K562 (cell line): Measurements from ENCODE around the gene ZBTB43. TPM values are rescaled to one million over a fixed set of nuclear protein-coding genes. Genes with fewer than 3 reads are reported as not detected.
A peak's percentile ranks its signal among the peaks of the same experiment; 100 is the strongest.

Experiments
- CEBPG ChIP-seq, 3 experiments: fragments of 200-800 bp in 1 of 3; sonication (Bioruptor generic) in 1 of 3; sonication (generic) in 1 of 3; formaldehyde crosslinking in 1 of 3; IDR thresholded peaks in 2 of 3; conservative IDR thresholded peaks in 1 of 3; 2 replicates each; pipeline versions ENCODE4 v1.6.1 to v1.8.0; 2016 to 2022; ENCODE audit warnings: missing compliant biosample characterization in 2 of 3, missing genetic modification characterization in 2 of 3, mild to moderate bottlenecking in 1 of 3, missing genetic modification reagents in 1 of 3
- CREB1 ChIP-seq, 2 experiments: sonication (generic) in 1 of 2; formaldehyde crosslinking in 1 of 2; IDR thresholded peaks; 2 replicates each; pipeline versions ENCODE4 v1.6.1 to v1.8.0; 2012 to 2022; ENCODE audit warnings: inconsistent platforms in 1 of 2, mild to moderate bottlenecking in 1 of 2, missing genetic modification reagents in 1 of 2, moderate library complexity in 1 of 2
- E2F3 ChIP-seq: fragments of 250-450 bp; sonication (Bioruptor Pico); IDR thresholded peaks from 2 replicates; pipeline ENCODE4 v1.4.0; 2020; ENCODE audit warnings: mild to moderate bottlenecking
- ERF ChIP-seq: fragments of 450-650 bp; formaldehyde crosslinking; IDR thresholded peaks from 2 replicates; pipeline ENCODE4 v1.4.0; 2020; ENCODE audit warnings: mild to moderate bottlenecking, mixed read lengths
- FOXK1 ChIP-seq: sonication (generic); formaldehyde crosslinking; IDR thresholded peaks from 2 replicates; pipeline ENCODE4 v1.8.0; 2022; ENCODE audit warnings: missing genetic modification reagents, mild to moderate bottlenecking, borderline replicate concordance
- HNRNPL ChIP-seq: fragments of 200-400 bp; formaldehyde crosslinking; IDR thresholded peaks from 2 replicates; pipeline ENCODE4 v1.6.1; 2017; ENCODE audit warnings: low read depth, mild to moderate bottlenecking, low read length
- HNRNPUL1 ChIP-seq: fragments of 200-400 bp; formaldehyde crosslinking; IDR thresholded peaks from 2 replicates; pipeline ENCODE4 v1.6.1; 2017; ENCODE audit warnings: low read length
- NCOA1 ChIP-seq: fragments of 450-650 bp; IDR thresholded peaks from 2 replicates; pipeline ENCODE4 v1.6.1; 2016; ENCODE audit warnings: low read depth
- REST ChIP-seq, 2 experiments: fragments of 450-650 bp; formaldehyde crosslinking in 1 of 2; IDR thresholded peaks; 2 replicates each; pipeline versions ENCODE4 v1.4.0 to v1.6.1; 2014 to 2020; ENCODE audit warnings: mild to moderate bottlenecking in 2 of 2, borderline replicate concordance in 1 of 2, low read depth in 1 of 2
- TFAP4 ChIP-seq: sonication (generic); formaldehyde crosslinking; IDR thresholded peaks from 2 replicates; pipeline ENCODE4 v1.8.0; 2022; ENCODE audit warnings: missing genetic modification reagents, mild to moderate bottlenecking, moderate library complexity, borderline replicate concordance
- ZFP1 ChIP-seq: fragments of 450-650 bp; formaldehyde crosslinking; IDR thresholded peaks from 2 replicates; pipeline ENCODE4 v1.4.0; 2020; ENCODE audit warnings: mild to moderate bottlenecking, mixed read lengths
- ZNF124 ChIP-seq: sonication (generic); formaldehyde crosslinking; IDR thresholded peaks from 2 replicates; pipeline ENCODE4 v1.8.1; 2022; ENCODE audit warnings: missing genetic modification reagents
- ZNF518B ChIP-seq: fragments of 250-450 bp; sonication (Bioruptor Pico); IDR thresholded peaks from 2 replicates; pipeline ENCODE4 v1.5.0; 2021; ENCODE audit warnings: mild to moderate bottlenecking, moderate library complexity
- polyA plus RNA-seq, 8 experiments: library from polyadenylated mRNA; depleted of rRNA in 4 of 8; stranded (reverse) in 5 of 8; unstranded in 3 of 8; fragments of >200 nt; fragmentation: Nextera tagmentation in 2 of 8; fragmentation: Illumina TruSeq in 1 of 8; extraction: Ambion mirVana in 2 of 8; extraction: Trizol in 1 of 8; gene quantifications; 2 replicates each; pipeline versions ENCODE4 v1.2.1 to v1.2.3, GENCODE V29; 2011 to 2014; ENCODE audit warnings: inconsistent platforms in 1 of 8, missing spikeins in 1 of 8
- total RNA-seq, 7 experiments: library from RNA; depleted of rRNA in 6 of 7; stranded (reverse); fragments of >200 nt in 6 of 7; fragmentation: Illumina TruSeq in 2 of 7; extraction: Trizol in 2 of 7; gene quantifications; 2 replicates each; pipeline versions ENCODE4 v1.2.1 to v1.2.3, GENCODE V29; 2011 to 2021; ENCODE audit warnings: low replicate concordance in 1 of 7

The ZBTB43 gene
- total and polyA plus RNA-seq, 9 of the 15 experiments (the other 6 are each of a cell fraction or from before 2014, with no cell fraction given) = 3.9 to 17.2 (median 9.1) TPM

GRCh38 chr9:126805554-126806262 is 868 bp downstream of the ZBTB43 start (continued):
- TF ChIP-seq REST (IDR thresholded peaks at IDR 0.05; ENCODE audit: borderline replicate concordance) = no peak
- TF ChIP-seq REST (CRISPR knock-in tag; IDR thresholded peaks at IDR 0.05; ENCODE audit: low read depth) = peak; percentile 43; the same call in 1 of the 2 replicates
- TF ChIP-seq ZNF124 (CRISPR knock-in tag) = no peak
- TF ChIP-seq FOXK1 (CRISPR knock-in tag) = no peak
- no peak for TF ChIP-seq ERF (CRISPR knock-in tag)
- peak; percentile 53; the same call in 1 of the 2 replicates for TF ChIP-seq TFAP4 (CRISPR knock-in tag)
- TF ChIP-seq E2F3 (CRISPR knock-in tag) = no peak
- peak; percentile 96 for TF ChIP-seq CREB1 (IDR thresholded peaks at IDR 0.05)
- peak; percentile 95 for TF ChIP-seq CREB1 (CRISPR knock-in tag; IDR thresholded peaks at IDR 0.05)
- TF ChIP-seq NCOA1 = no peak
- TF ChIP-seq ZFP1 (CRISPR knock-in tag) = no peak
- TF ChIP-seq CEBPG (CRISPR knock-in tag; IDR thresholded peaks at IDR 0.05) = no peak
- no peak for TF ChIP-seq CEBPG (tag; conservative IDR thresholded peaks at IDR 0.05 in 1 of 2, IDR thresholded peaks at IDR 0.05 in 1 of 2)
- no peak for TF ChIP-seq ZNF518B (CRISPR knock-in tag)
- TF ChIP-seq HNRNPL = no peak
- no peak for TF ChIP-seq HNRNPUL1
